Loucy (cell line): ENCODE results near the gene EPHB3.

ENCODE experiments used
- CTCF ChIP-seq: fragments of 200-600 bp; sonication (generic); conservative IDR thresholded peaks from 2 replicates; pipeline ENCODE4 v1.5.1; 2014; ENCODE audit warnings: mild to moderate bottlenecking, antibody characterized with exemption, low read length
- EZH2phosphoT487 ChIP-seq: fragments of 200-600 bp; IDR thresholded peaks from 2 replicates; pipeline ENCODE4 v1.6.1; 2018; ENCODE audit warnings: antibody characterized with exemption, mild to moderate bottlenecking, moderate library complexity, borderline replicate concordance

- TF ChIP-seq CTCF (no peak), EZH2phosphoT487 (no peak)
Observed at GRCh38 chr3:184611607-184612281, 50.2 kb downstream of the EPHB3 start.
